Sigmoid colon (tissue), 3 donors: ENCODE data around the gene KCNMB2.

ENCODE experiments used
- CTCF ChIP-seq, 4 experiments: fragments of 450-650 bp in 3 of 4; fragments of 200-600 bp in 1 of 4; IDR thresholded peaks; one replicate each; pipeline ENCODE4 v1.5.1; 2016 to 2019; ENCODE audit warnings: antibody characterized with exemption in 4 of 4, mild to moderate bottlenecking in 3 of 4, moderate library complexity in 2 of 4
- POLR2A ChIP-seq, 2 donors: fragments of 450-650 bp; IDR thresholded peaks; one replicate each; pipeline ENCODE4 v1.6.1; 2016; ENCODE audit warnings: antibody characterized with exemption in 2 of 2, mild to moderate bottlenecking in 2 of 2, moderate library complexity in 2 of 2

DNA sequence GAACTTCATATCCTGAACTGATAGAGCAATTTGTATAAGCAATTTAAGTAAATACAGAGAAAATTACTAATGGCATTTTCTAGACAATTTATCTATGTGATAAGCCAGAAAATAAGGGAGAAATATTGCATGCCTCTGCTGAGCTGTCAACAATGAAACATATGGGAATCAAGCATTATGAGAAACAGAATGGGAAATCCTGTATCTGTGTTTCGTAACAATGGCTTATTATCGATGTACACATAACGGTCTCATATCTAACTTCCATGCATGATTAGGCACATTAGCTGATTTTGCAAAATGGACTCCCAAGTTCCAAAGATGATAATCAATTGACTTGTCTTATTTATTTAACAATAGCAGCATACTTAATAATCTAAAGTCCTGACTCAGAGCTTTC, 30.4 kb upstream of the KCNMB2 start:
- TF ChIP-seq CTCF (IDR thresholded peaks at IDR 0.05) (no peak), POLR2A (IDR thresholded peaks at IDR 0.05) (no peak)
